ENCODE results near the gene AGAP1. TPM values are rescaled to one million over a fixed set of nuclear protein-coding genes. Genes with fewer than 3 reads are reported as not detected.

Gene AGAP1
- total and polyA plus RNA-seq, 2 donors (not counting 3 experiments of a cell fraction or from before 2014, with no cell fraction given) = 10.2 to 20.9 TPM

- CTCF ChIA-PET = interaction anchor here (0.5 kb wide), 1 partner anchor 182 kb away, joined by 3 read pairs; no protein-coding TSS in a partner anchor
These were observed 48.7 kb upstream of the AGAP1 start for GRCh38 chr2:235445116-235445515.

More at GRCh38 chr2:235445116-235445515, 48.7 kb upstream of the AGAP1 start:
- Histone ChIP-seq H2AFZ (ENCODE audit: low read depth, low read length) (no peak overlapping the region), H4K20me1 (replicated peaks; ENCODE audit: control insufficient read depth, extremely low read depth, insufficient read depth, low read length) (no peaks in the 10 kb centered on the region), H3K4me1 (ENCODE audit: control insufficient read depth, extremely low read depth, insufficient read depth, low read length) (no peaks in the 10 kb centered on the region), H3K27ac (ENCODE audit: insufficient read depth, low read depth, low read length) (no peak overlapping the region), H3K9me3 (replicated peaks; ENCODE audit: control insufficient read depth, insufficient read depth, low read length) (no peaks in the 10 kb centered on the region), H3K4me2 (ENCODE audit: insufficient read depth, low read length) (no peak overlapping the region), H3K36me3 (ENCODE audit: control insufficient read depth in 2 of 2, extremely low read depth in 1 of 2, insufficient read depth in 2 of 2, low read length in 2 of 2) (no peaks in the 10 kb centered on the region), H3K9me1 (replicated peaks; ENCODE audit: control insufficient read depth, extremely low read depth, insufficient read depth, low read length) (no peaks in the 10 kb centered on the region), H3K9ac (replicated peaks; ENCODE audit: extremely low read depth, insufficient read depth, low read length) (no peak overlapping the region), H3K27me3 (ENCODE audit: control insufficient read depth in 2 of 2, insufficient read depth in 2 of 2, low read length in 2 of 2) (no peaks in the 10 kb centered on the region), H3K4me3 (replicated peaks in 1 of 3; ENCODE audit: insufficient read depth in 1 of 3, low read depth in 1 of 3, low read length in 3 of 3) (no peak overlapping the region), H3K79me2 (ENCODE audit: control insufficient read depth, insufficient read depth, low read length) (no peaks in the 10 kb centered on the region)
- dilution Hi-C loops (cut with MboI; ENCODE audit: extremely low pct_ligation_motif_present, low sequenced_read_pairs) (no loop called here), intact Hi-C loops (cut with micrococcal nuclease) (no loop called here)
- TF ChIP-seq POLR2A (IDR thresholded peaks at IDR 0.05; ENCODE audit: low read depth, low read length) (no peak), MAX (IDR thresholded peaks at IDR 0.05; ENCODE audit: insufficient read depth, insufficient read length) (no peak), MYC (IDR thresholded peaks at IDR 0.05; ENCODE audit: low read depth, low read length) (no peak), POLR2AphosphoS5 (IDR thresholded peaks at IDR 0.05; ENCODE audit: insufficient read depth, low read depth, low read length) (no peak), EZH2 (IDR thresholded peaks at IDR 0.05; ENCODE audit: borderline replicate concordance, low read depth, low read length, severe bottlenecking) (no peak), FOS (IDR thresholded peaks at IDR 0.05; ENCODE audit: borderline replicate concordance, insufficient read depth, low read length) (no peak), JUN (IDR thresholded peaks at IDR 0.05; ENCODE audit: borderline replicate concordance, insufficient read depth, insufficient read length, low read depth) (no peak), CTCF (IDR thresholded peaks at IDR 0.05; ENCODE audit: extremely low read depth in 1 of 2, insufficient read depth in 1 of 2, low read depth in 1 of 2, low read length in 2 of 2) (no peak), GATA2 (IDR thresholded peaks at IDR 0.05; ENCODE audit: insufficient read depth, insufficient read length, low read depth, low read length) (no peak)
- POLR2A ChIA-PET = no interaction called here
- FAIRE-seq (no peak), DNase-seq (ENCODE audit: low read depth, low spot score) (no peak)
- BruUV-seq (replicated peaks) = no TSS peak

Data from endothelial cell of umbilical vein (primary cell).